ENCODE measurements around the gene SMYD3.

GRCh38 chr1:246160374-246160773, 346.7 kb downstream of the SMYD3 start:
- TF ChIP-seq, protein P1, sequence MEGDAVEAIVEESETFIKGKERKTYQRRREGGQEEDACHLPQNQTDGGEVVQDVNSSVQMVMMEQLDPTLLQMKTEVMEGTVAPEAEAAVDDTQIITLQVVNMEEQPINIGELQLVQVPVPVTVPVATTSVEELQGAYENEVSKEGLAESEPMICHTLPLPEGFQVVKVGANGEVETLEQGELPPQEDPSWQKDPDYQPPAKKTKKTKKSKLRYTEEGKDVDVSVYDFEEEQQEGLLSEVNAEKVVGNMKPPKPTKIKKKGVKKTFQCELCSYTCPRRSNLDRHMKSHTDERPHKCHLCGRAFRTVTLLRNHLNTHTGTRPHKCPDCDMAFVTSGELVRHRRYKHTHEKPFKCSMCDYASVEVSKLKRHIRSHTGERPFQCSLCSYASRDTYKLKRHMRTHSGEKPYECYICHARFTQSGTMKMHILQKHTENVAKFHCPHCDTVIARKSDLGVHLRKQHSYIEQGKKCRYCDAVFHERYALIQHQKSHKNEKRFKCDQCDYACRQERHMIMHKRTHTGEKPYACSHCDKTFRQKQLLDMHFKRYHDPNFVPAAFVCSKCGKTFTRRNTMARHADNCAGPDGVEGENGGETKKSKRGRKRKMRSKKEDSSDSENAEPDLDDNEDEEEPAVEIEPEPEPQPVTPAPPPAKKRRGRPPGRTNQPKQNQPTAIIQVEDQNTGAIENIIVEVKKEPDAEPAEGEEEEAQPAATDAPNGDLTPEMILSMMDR (IDR thresholded peaks at IDR 0.05): no peak
- TF ChIP-seq POLR2A (IDR thresholded peaks at IDR 0.05): no peak
- TF ChIP-seq EP300 (IDR thresholded peaks at IDR 0.05): no peak
